Measurements from ENCODE around the gene CAMK2N2.

- TF ChIP-seq PKNOX1 (IDR thresholded peaks at IDR 0.05) (no peak), BHLHE40 (IDR thresholded peaks at IDR 0.05; ENCODE audit: borderline replicate concordance) (no peak), HDGF (IDR thresholded peaks at IDR 0.05; ENCODE audit: borderline replicate concordance) (no peak), FOXM1 (IDR thresholded peaks at IDR 0.05; ENCODE audit: borderline replicate concordance) (no peak), SUZ12 (IDR thresholded peaks at IDR 0.05) (no peak), TARDBP (IDR thresholded peaks at IDR 0.05) (no peak), LEF1 (IDR thresholded peaks at IDR 0.05; ENCODE audit: borderline replicate concordance) (no peak), ZNF384 (IDR thresholded peaks at IDR 0.05) (no peak), ELF4 (IDR thresholded peaks at IDR 0.05) (no peak), FOXK2 (IDR thresholded peaks at IDR 0.05) (no peak), NFRKB (IDR thresholded peaks at IDR 0.05) (no peak), SP1 (IDR thresholded peaks at IDR 0.05) (no peak)
These were observed 39.0 kb upstream of the CAMK2N2 start for GRCh38 chr3:184300378-184300720.

Data from HEK293T (cell line).